Measurements from ENCODE around the gene RNF126.

DNA sequence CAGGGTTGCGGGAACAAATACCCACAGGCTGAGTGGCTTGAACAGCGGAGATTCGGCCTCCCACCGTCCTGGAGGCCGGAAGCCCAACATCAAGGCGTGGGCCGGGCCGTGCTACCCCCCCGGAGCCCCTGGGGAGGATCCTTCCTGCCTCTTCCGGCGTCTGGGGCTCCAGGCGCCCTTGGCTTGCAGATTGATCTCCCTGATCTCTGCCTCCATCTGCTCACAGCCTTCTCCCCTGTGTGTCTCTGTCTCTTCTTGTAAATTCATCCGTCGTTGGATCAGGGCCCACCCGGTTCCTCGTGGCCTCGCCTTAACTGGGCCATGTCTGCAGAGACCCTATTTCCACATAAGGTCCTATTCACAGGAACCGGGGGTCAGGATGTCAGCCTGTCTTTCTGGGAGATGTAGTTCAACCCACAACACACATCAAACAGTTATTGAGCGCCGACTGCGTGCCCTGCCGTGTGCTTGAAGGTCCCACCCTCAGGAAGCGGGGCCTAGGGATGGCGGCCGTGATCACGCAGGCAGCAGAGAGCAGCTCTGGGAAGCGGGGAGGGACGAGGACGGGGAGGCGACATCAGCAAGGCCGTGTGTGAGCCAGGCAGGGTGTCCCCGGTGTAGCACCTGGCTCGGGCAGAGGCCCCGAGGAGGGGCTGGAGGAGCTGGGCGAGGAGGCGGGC, 52.1 kb downstream of the RNF126 start:
- TF ChIP-seq, protein P1, sequence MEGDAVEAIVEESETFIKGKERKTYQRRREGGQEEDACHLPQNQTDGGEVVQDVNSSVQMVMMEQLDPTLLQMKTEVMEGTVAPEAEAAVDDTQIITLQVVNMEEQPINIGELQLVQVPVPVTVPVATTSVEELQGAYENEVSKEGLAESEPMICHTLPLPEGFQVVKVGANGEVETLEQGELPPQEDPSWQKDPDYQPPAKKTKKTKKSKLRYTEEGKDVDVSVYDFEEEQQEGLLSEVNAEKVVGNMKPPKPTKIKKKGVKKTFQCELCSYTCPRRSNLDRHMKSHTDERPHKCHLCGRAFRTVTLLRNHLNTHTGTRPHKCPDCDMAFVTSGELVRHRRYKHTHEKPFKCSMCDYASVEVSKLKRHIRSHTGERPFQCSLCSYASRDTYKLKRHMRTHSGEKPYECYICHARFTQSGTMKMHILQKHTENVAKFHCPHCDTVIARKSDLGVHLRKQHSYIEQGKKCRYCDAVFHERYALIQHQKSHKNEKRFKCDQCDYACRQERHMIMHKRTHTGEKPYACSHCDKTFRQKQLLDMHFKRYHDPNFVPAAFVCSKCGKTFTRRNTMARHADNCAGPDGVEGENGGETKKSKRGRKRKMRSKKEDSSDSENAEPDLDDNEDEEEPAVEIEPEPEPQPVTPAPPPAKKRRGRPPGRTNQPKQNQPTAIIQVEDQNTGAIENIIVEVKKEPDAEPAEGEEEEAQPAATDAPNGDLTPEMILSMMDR (conservative IDR thresholded peaks at IDR 0.05; ENCODE audit: low read depth, low read length) = no peak
- TF ChIP-seq EZH2 (IDR thresholded peaks at IDR 0.05; ENCODE audit: borderline replicate concordance, low read depth, low read length, poor library complexity, severe bottlenecking) = no peak

Measured in A673 (cell line).